HCT116 (cell line): Measurements from ENCODE around the gene ZNF653. TPM values are rescaled to one million over a fixed set of nuclear protein-coding genes. Genes with fewer than 3 reads are reported as not detected.

Experiments
- ATAC-seq: fragments of 200-7000 bp; cut with Tn5 transposase; 2 replicates; pipeline ENCODE4 v1.9.1; 2020; ENCODE audit warnings: mild to moderate bottlenecking, moderate library complexity
- BruUV-seq: library from RNA; stranded (reverse); fragments of 400-500 nt; replicated peaks from 2 replicates; lab custom pipeline; 2021; lab: Mats Ljungman, UMichigan
- CTCF ChIA-PET: fragments of 300-600 bp; sonication (Branson Sonifier 250); formaldehyde crosslinking; loops from one replicate; lab custom pipeline; 2021; ENCODE audit warnings: antibody characterized with exemption; lab: Charles Lee
- POLR2A ChIA-PET: fragments of 300-600, 350-600 bp; sonication (Branson Sonifier 250); formaldehyde crosslinking; loops from one replicate; lab custom pipeline; 2021; ENCODE audit warnings: antibody characterized with exemption; lab: Charles Lee
- RAD21 ChIA-PET, 2 experiments: fragments of 300-600 bp; sonication (Branson Sonifier 250); formaldehyde crosslinking; loops; one replicate each; lab custom pipeline; 2023; ENCODE audit warnings: low total read pairs in 2 of 2; ENCODE audit not compliant: uncharacterized antibody in 2 of 2, unreplicated experiment in 2 of 2, low non-redundant PET in 1 of 2; lab: Charles Lee
- DNase-seq: peaks from one replicate; pipeline ENCODE4 v3.0.0-alpha.2; 2010; ENCODE audit warnings: low read depth, low spot score
- H2AFZ ChIP-seq: fragments of 200-600 bp; shearing (Covaris generic), sonication (generic); 2 replicates; pipeline ENCODE4 v1.6.1; 2017; ENCODE audit warnings: low read depth, mixed run types, mixed read lengths, antibody characterized with exemption, low read length; ENCODE audit not compliant: poor library complexity, severe bottlenecking
- H3K27ac ChIP-seq: 2 replicates; pipeline ENCODE4 v1.5.1; 2012; ENCODE audit warnings: low read depth, low read length
- H3K27me3 ChIP-seq: fragments of 200-600 bp; sonication (generic); 2 replicates; pipeline ENCODE4 v1.6.1; 2016; ENCODE audit warnings: mixed run types, low read length, mixed read lengths; ENCODE audit not compliant: insufficient read depth
- H3K36me3 ChIP-seq, 2 experiments: fragments of 200-500 bp in 1 of 2; fragments of 200-600 bp in 1 of 2; sonication (Bioruptor generic) in 1 of 2; sonication (generic) in 1 of 2; 2 replicates each; pipeline versions ENCODE4 v1.5.1 to v1.6.1; 2014 to 2016; ENCODE audit warnings: low read length in 2 of 2, inconsistent platforms in 1 of 2, mixed read lengths in 1 of 2, mixed run types in 1 of 2; ENCODE audit not compliant: insufficient read depth in 2 of 2, control insufficient read depth in 1 of 2
- H3K4me1 ChIP-seq, 2 experiments: fragments of 200-600 bp in 1 of 2; sonication (generic) in 1 of 2; 2 replicates each; pipeline versions ENCODE4 v1.5.1 to v1.6.1; 2012 to 2017; ENCODE audit warnings: low read length in 2 of 2, inconsistent platforms in 1 of 2, mild to moderate bottlenecking in 1 of 2, mixed read lengths in 1 of 2, mixed run types in 1 of 2, moderate library complexity in 1 of 2; ENCODE audit not compliant: insufficient read depth in 2 of 2, control insufficient read depth in 1 of 2
- H3K4me2 ChIP-seq: fragments of 200-600 bp; sonication (generic); 2 replicates; pipeline ENCODE4 v1.6.1; 2017; ENCODE audit warnings: mixed run types, low read length, mixed read lengths
- H3K4me3 ChIP-seq, 2 experiments: fragments of 200-600 bp in 1 of 2; sonication (generic) in 1 of 2; replicated peaks in 1 of 2; 2 replicates each; pipeline ENCODE4 v1.5.1; 2011 to 2016; ENCODE audit warnings: low read length in 2 of 2, control low read depth in 1 of 2, low read depth in 1 of 2, mild to moderate bottlenecking in 1 of 2, mixed read lengths in 1 of 2, mixed run types in 1 of 2
- H3K79me2 ChIP-seq: fragments of 200-600 bp; sonication (generic); 2 replicates; pipeline ENCODE4 v1.6.1; 2017; ENCODE audit warnings: mild to moderate bottlenecking, mixed run types, low read length, moderate library complexity, mixed read lengths; ENCODE audit not compliant: insufficient read depth
- H3K9ac ChIP-seq: fragments of 200-600 bp; sonication (generic); 2 replicates; pipeline ENCODE4 v1.6.1; 2016; ENCODE audit warnings: low read length, mixed read lengths
- H3K9me2 ChIP-seq: fragments of 200-600 bp; sonication (generic), shearing (Covaris generic); 2 replicates; pipeline ENCODE4 v1.6.1; 2017; ENCODE audit warnings: mixed run types, mild to moderate bottlenecking, moderate library complexity; ENCODE audit not compliant: insufficient read depth
- H3K9me3 ChIP-seq, 2 experiments: fragments of 200-500 bp in 1 of 2; fragments of 200-600 bp in 1 of 2; sonication (Bioruptor generic) in 1 of 2; sonication (generic) in 1 of 2; 2 replicates each; pipeline ENCODE4 v1.6.1; 2014 to 2017; ENCODE audit warnings: low read length in 2 of 2, mixed read lengths in 2 of 2, inconsistent platforms in 1 of 2, low read depth in 1 of 2, mild to moderate bottlenecking in 1 of 2, mixed run types in 1 of 2, moderate library complexity in 1 of 2; ENCODE audit not compliant: control insufficient read depth in 1 of 2, insufficient read depth in 1 of 2
- H4K20me1 ChIP-seq: fragments of 200-600 bp; sonication (generic), shearing (Covaris generic); 2 replicates; pipeline ENCODE4 v1.6.1; 2017; ENCODE audit warnings: mixed run types, mild to moderate bottlenecking, moderate library complexity; ENCODE audit not compliant: insufficient read depth
- CBX3 ChIP-seq: IDR thresholded peaks from 2 replicates; pipeline ENCODE4 v1.6.1; 2012; ENCODE audit warnings: low read depth
- CEBPB ChIP-seq: IDR thresholded peaks from 2 replicates; pipeline ENCODE4 v1.6.1; 2012; ENCODE audit warnings: low read depth
- EGR1 ChIP-seq: IDR thresholded peaks from 2 replicates; pipeline ENCODE4 v1.6.1; 2012; ENCODE audit warnings: low read depth
- ELF1 ChIP-seq: IDR thresholded peaks from 2 replicates; pipeline ENCODE4 v1.6.1; 2012; ENCODE audit warnings: low read depth, borderline replicate concordance
- EZH2phosphoT487 ChIP-seq: fragments of 200-600 bp; IDR thresholded peaks from 2 replicates; pipeline ENCODE4 v1.6.1; 2018; ENCODE audit warnings: antibody characterized with exemption, borderline replicate concordance
- FOSL1 ChIP-seq: IDR thresholded peaks from 2 replicates; pipeline ENCODE4 v1.6.1; 2012; ENCODE audit warnings: low read depth
- MAX ChIP-seq: IDR thresholded peaks from 2 replicates; pipeline ENCODE4 v1.6.1; 2012
- POLR2A ChIP-seq: IDR thresholded peaks from 2 replicates; pipeline ENCODE4 v1.7.0; 2011; ENCODE audit warnings: borderline replicate concordance; ENCODE audit not compliant: insufficient read depth, insufficient read length; ENCODE audit errors: extremely low read depth
- POLR2AphosphoS5 ChIP-seq: IDR thresholded peaks from 2 replicates; pipeline ENCODE4 v1.6.1; 2011; ENCODE audit warnings: mild to moderate bottlenecking, low read depth, low read length, moderate library complexity
- RAD21 ChIP-seq: IDR thresholded peaks from 2 replicates; pipeline ENCODE4 v1.6.1; 2012; ENCODE audit warnings: low read depth, mild to moderate bottlenecking
- SIN3A ChIP-seq: IDR thresholded peaks from 2 replicates; pipeline ENCODE4 v1.6.1; 2012; ENCODE audit warnings: low read depth
- SP1 ChIP-seq: IDR thresholded peaks from 2 replicates; pipeline ENCODE4 v1.6.1; 2012; ENCODE audit warnings: low read depth
- TCF7L2 ChIP-seq: IDR thresholded peaks from 2 replicates; pipeline ENCODE4 v1.7.0; 2011; ENCODE audit warnings: borderline replicate concordance, inconsistent platforms; ENCODE audit not compliant: insufficient read depth, insufficient read length; ENCODE audit errors: extremely low read depth
- YY1 ChIP-seq: IDR thresholded peaks from 2 replicates; pipeline ENCODE4 v1.6.1; 2011; ENCODE audit warnings: low read length, low read depth, moderate library complexity, mild to moderate bottlenecking; ENCODE audit not compliant: insufficient replicate concordance; ENCODE audit errors: extremely low read depth
- ZFX ChIP-seq: fragments of 450-650 bp; IDR thresholded peaks from 2 replicates; pipeline ENCODE4 v1.6.1; 2017
- ZNF274 ChIP-seq: fragments of 200-500 bp; sonication (Bioruptor generic); IDR thresholded peaks from 2 replicates; pipeline ENCODE4 v1.6.1; 2014; ENCODE audit warnings: mild to moderate bottlenecking, low read depth, low read length, inconsistent platforms
- intact Hi-C: fragments of 100-400 bp; cut with micrococcal nuclease; formaldehyde crosslinking; loops from 2 replicates; pipeline ENCODE4 v1.10.0; 2022
- total RNA-seq: library from RNA; stranded (reverse); gene quantifications from one replicate; pipeline ENCODE4 v1.2.1, GENCODE V29; 2021; ENCODE audit not compliant: unreplicated experiment
- TF ChIP-seq, protein P1 (sequence below): IDR thresholded peaks from 2 replicates; pipeline ENCODE4 v1.6.1; 2012; ENCODE audit warnings: low read depth
- TF ChIP-seq, protein P2 (sequence below): IDR thresholded peaks from 2 replicates; pipeline ENCODE4 v1.6.1; 2012
- TF ChIP-seq, protein P3 (sequence below), 3 experiments: fragments of 200-600 bp in 1 of 3; sonication (generic) in 1 of 3; IDR thresholded peaks in 2 of 3; conservative IDR thresholded peaks in 1 of 3; 2 replicates each; pipeline ENCODE4 v1.5.1; 2012 to 2017; ENCODE audit warnings: low read depth in 2 of 3, low read length in 2 of 3, antibody characterized with exemption in 1 of 3, borderline replicate concordance in 1 of 3, control low read depth in 1 of 3, mild to moderate bottlenecking in 1 of 3, mixed read lengths in 1 of 3, mixed run types in 1 of 3, moderate library complexity in 1 of 3; ENCODE audit not compliant: insufficient read depth in 1 of 3
- TF ChIP-seq, protein P4 (sequence below): IDR thresholded peaks from 2 replicates; pipeline ENCODE4 v1.6.1; 2011; ENCODE audit warnings: mild to moderate bottlenecking, low read length, moderate library complexity; ENCODE audit not compliant: insufficient replicate concordance; ENCODE audit errors: extremely low read depth

The ZNF653 gene
- total RNA-seq, 1 experiment from 2014 or later, result 16.1 TPM

GRCh38 chr19:11499220-11499726 is 6.4 kb downstream of the ZNF653 start:
- no peaks in the 10 kb centered on the region for H3K9me3 ChIP-seq
- TF ChIP-seq ZFX (no peak), EGR1 (no peak), SIN3A (no peak), CEBPB (no peak), CBX3 (no peak), YY1 (no peak), EZH2phosphoT487 (no peak), MAX (no peak), SP1 (no peak), POLR2AphosphoS5 (no peak), ZNF274 (no peak), TCF7L2 (no peak), POLR2A (no peak), FOSL1 (no peak), RAD21 (no peak), ELF1 (no peak)
- TF ChIP-seq, protein P1, sequence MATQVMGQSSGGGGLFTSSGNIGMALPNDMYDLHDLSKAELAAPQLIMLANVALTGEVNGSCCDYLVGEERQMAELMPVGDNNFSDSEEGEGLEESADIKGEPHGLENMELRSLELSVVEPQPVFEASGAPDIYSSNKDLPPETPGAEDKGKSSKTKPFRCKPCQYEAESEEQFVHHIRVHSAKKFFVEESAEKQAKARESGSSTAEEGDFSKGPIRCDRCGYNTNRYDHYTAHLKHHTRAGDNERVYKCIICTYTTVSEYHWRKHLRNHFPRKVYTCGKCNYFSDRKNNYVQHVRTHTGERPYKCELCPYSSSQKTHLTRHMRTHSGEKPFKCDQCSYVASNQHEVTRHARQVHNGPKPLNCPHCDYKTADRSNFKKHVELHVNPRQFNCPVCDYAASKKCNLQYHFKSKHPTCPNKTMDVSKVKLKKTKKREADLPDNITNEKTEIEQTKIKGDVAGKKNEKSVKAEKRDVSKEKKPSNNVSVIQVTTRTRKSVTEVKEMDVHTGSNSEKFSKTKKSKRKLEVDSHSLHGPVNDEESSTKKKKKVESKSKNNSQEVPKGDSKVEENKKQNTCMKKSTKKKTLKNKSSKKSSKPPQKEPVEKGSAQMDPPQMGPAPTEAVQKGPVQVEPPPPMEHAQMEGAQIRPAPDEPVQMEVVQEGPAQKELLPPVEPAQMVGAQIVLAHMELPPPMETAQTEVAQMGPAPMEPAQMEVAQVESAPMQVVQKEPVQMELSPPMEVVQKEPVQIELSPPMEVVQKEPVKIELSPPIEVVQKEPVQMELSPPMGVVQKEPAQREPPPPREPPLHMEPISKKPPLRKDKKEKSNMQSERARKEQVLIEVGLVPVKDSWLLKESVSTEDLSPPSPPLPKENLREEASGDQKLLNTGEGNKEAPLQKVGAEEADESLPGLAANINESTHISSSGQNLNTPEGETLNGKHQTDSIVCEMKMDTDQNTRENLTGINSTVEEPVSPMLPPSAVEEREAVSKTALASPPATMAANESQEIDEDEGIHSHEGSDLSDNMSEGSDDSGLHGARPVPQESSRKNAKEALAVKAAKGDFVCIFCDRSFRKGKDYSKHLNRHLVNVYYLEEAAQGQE, result no peak
- TF ChIP-seq, protein P2, sequence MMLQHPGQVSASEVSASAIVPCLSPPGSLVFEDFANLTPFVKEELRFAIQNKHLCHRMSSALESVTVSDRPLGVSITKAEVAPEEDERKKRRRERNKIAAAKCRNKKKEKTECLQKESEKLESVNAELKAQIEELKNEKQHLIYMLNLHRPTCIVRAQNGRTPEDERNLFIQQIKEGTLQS, result no peak
- TF ChIP-seq, protein P3, sequence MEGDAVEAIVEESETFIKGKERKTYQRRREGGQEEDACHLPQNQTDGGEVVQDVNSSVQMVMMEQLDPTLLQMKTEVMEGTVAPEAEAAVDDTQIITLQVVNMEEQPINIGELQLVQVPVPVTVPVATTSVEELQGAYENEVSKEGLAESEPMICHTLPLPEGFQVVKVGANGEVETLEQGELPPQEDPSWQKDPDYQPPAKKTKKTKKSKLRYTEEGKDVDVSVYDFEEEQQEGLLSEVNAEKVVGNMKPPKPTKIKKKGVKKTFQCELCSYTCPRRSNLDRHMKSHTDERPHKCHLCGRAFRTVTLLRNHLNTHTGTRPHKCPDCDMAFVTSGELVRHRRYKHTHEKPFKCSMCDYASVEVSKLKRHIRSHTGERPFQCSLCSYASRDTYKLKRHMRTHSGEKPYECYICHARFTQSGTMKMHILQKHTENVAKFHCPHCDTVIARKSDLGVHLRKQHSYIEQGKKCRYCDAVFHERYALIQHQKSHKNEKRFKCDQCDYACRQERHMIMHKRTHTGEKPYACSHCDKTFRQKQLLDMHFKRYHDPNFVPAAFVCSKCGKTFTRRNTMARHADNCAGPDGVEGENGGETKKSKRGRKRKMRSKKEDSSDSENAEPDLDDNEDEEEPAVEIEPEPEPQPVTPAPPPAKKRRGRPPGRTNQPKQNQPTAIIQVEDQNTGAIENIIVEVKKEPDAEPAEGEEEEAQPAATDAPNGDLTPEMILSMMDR (IDR thresholded peaks at IDR 0.05 in 2 of 3, conservative IDR thresholded peaks at IDR 0.05 in 1 of 3; ENCODE audit: borderline replicate concordance in 1 of 3, insufficient read depth in 1 of 3, low read depth in 2 of 3, low read length in 2 of 3), result no peak
- TF ChIP-seq, protein P4, sequence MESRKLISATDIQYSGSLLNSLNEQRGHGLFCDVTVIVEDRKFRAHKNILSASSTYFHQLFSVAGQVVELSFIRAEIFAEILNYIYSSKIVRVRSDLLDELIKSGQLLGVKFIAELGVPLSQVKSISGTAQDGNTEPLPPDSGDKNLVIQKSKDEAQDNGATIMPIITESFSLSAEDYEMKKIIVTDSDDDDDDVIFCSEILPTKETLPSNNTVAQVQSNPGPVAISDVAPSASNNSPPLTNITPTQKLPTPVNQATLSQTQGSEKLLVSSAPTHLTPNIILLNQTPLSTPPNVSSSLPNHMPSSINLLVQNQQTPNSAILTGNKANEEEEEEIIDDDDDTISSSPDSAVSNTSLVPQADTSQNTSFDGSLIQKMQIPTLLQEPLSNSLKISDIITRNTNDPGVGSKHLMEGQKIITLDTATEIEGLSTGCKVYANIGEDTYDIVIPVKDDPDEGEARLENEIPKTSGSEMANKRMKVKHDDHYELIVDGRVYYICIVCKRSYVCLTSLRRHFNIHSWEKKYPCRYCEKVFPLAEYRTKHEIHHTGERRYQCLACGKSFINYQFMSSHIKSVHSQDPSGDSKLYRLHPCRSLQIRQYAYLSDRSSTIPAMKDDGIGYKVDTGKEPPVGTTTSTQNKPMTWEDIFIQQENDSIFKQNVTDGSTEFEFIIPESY, result no peak
- H3K79me2 ChIP-seq, result peaks cover under 1% of the 10 kb centered on the region; the same call in 1 of the 2 replicates
- no peaks in the 10 kb centered on the region for H3K27me3 ChIP-seq
- POLR2A ChIA-PET, result no interaction called here
- H3K4me1 ChIP-seq, result peaks cover 4 to 16% of the 10 kb centered on the region in 2 experiments
- no peak overlapping the region for H3K4me3 ChIP-seq
- RAD21 ChIA-PET, result no interaction called here
- peaks cover 0 to 5% of the 10 kb centered on the region in 2 experiments; a peak in 1 of 4 replicates for H3K36me3 ChIP-seq
- ATAC-seq (no peak), DNase-seq (no peak)
- H4K20me1 ChIP-seq, result no peaks in the 10 kb centered on the region
- no peak overlapping the region for H2AFZ ChIP-seq
- CTCF ChIA-PET, result interaction anchor here (0.9 kb wide), 1 partner anchor 37 kb away, joined by 3 read pairs; no protein-coding TSS in a partner anchor
- BruUV-seq, result no TSS peak
- no peak overlapping the region for H3K4me2 ChIP-seq
- no peak overlapping the region for H3K9ac ChIP-seq
- H3K9me2 ChIP-seq, result no peaks in the 10 kb centered on the region
- no peak overlapping the region for H3K27ac ChIP-seq
- intact Hi-C loops, result no loop called here
